Breast epithelium (tissue), 4 donors: Measurements from ENCODE around the gene TTLL11. TPM values are rescaled to one million over a fixed set of nuclear protein-coding genes. Genes with fewer than 3 reads are reported as not detected.

ENCODE experiments used
- DNase-seq, 2 donors: peaks; one replicate each; pipeline ENCODE4 v3.0.0-alpha.2; 2019; ENCODE audit warnings: low spot score in 2 of 2
- H3K27ac ChIP-seq, 2 donors: fragments of 200-600 bp; sonication (generic) in 1 of 2; one replicate each; pipeline ENCODE4 v1.5.1; 2016 to 2019; ENCODE audit warnings: mild to moderate bottlenecking in 1 of 2
- H3K27me3 ChIP-seq, 2 donors: fragments of 200-600 bp; sonication (generic) in 1 of 2; one replicate each; pipeline versions ENCODE4 v1.5.1 to v1.6.0; 2017 to 2019; ENCODE audit warnings: control low read depth in 1 of 2, mild to moderate bottlenecking in 1 of 2
- H3K36me3 ChIP-seq: fragments of 200-600 bp; one replicate; pipeline ENCODE4 v1.5.1; 2019
- H3K4me1 ChIP-seq, 2 donors: fragments of 200-600 bp; sonication (generic); one replicate each; pipeline ENCODE4 v1.5.1; 2016 to 2019; ENCODE audit warnings: control low read depth in 1 of 2
- H3K4me3 ChIP-seq, 3 donors: fragments of 200-600 bp; sonication (generic); 1 replicate in 2 of 3; 2 replicates in 1 of 3; pipeline ENCODE4 v1.5.1; 2016 to 2019; ENCODE audit warnings: mild to moderate bottlenecking in 3 of 3, moderate library complexity in 2 of 3
- H3K9me3 ChIP-seq, 2 donors: fragments of 200-600 bp; sonication (generic) in 1 of 2; one replicate each; pipeline ENCODE4 v1.5.1; 2016 to 2019; ENCODE audit warnings: control low read depth in 1 of 2
- CTCF ChIP-seq, 3 donors: fragments of 450-650 bp; IDR thresholded peaks; one replicate each; pipeline ENCODE4 v1.5.1; 2016 to 2017; ENCODE audit warnings: antibody characterized with exemption in 3 of 3, mild to moderate bottlenecking in 3 of 3, moderate library complexity in 3 of 3
- POLR2A ChIP-seq: fragments of 450-650 bp; IDR thresholded peaks from one replicate; pipeline ENCODE4 v1.6.1; 2016; ENCODE audit warnings: antibody characterized with exemption, mild to moderate bottlenecking, moderate library complexity
- POLR2AphosphoS5 ChIP-seq, 3 donors: sonication (generic); formaldehyde crosslinking; IDR thresholded peaks; one replicate each; pipeline ENCODE4 v1.6.1; 2017; ENCODE audit warnings: antibody characterized with exemption in 3 of 3
- intact Hi-C: fragments of 100-400 bp; cut with DNase I; formaldehyde crosslinking; loops from one replicate; pipeline ENCODE4 v1.15.1; 2023; ENCODE audit warnings: low total_unique reads
- total RNA-seq, 3 donors: library from RNA; depleted of rRNA; stranded (reverse); fragments of >200 nt; gene quantifications; one replicate each; pipeline ENCODE4 v1.1.0, GENCODE V29; 2016

TTLL11 gene
- total RNA-seq, 3 donors from 2014 or later, result 9.0 to 12.1 (median 10.0) TPM

- H3K36me3 ChIP-seq, result no peaks in the 10 kb centered on the region
- intact Hi-C loops, result no loop called here
- H3K27me3 ChIP-seq, result no peaks in the 10 kb centered on the region
- H3K9me3 ChIP-seq, result no peaks in the 10 kb centered on the region
- no peak overlapping the region for H3K27ac ChIP-seq
- no peaks in the 10 kb centered on the region for H3K4me1 ChIP-seq
- H3K4me3 ChIP-seq, result no peak overlapping the region
- DNase-seq, result no peak
- no peak for TF ChIP-seq CTCF (IDR thresholded peaks at IDR 0.05)
- no peak for TF ChIP-seq POLR2A
- no peak for TF ChIP-seq POLR2AphosphoS5 (IDR thresholded peaks at IDR 0.05)
Observed at GRCh38 chr9:121966706-121967105, 126.4 kb downstream of the TTLL11 start.

- Histone ChIP-seq H3K36me3 (no peaks in the 10 kb centered on the region), H3K4me1 (no peaks in the 10 kb centered on the region), H3K4me3 (no peak overlapping the region), H3K27me3 (no peaks in the 10 kb centered on the region), H3K27ac (no peak overlapping the region), H3K9me3 (no peaks in the 10 kb centered on the region)
- DNase-seq, result no peak
- TF ChIP-seq POLR2AphosphoS5 (IDR thresholded peaks at IDR 0.05), result no peak
- TF ChIP-seq POLR2A, result no peak
- no peak for TF ChIP-seq CTCF (IDR thresholded peaks at IDR 0.05)
- intact Hi-C loops, result no loop called here
Observed at GRCh38 chr9:121963528-121963995, 129.5 kb downstream of the TTLL11 start.

GRCh38 chr9:121962421-121962820 is 130.7 kb downstream of the TTLL11 start:
- intact Hi-C loops, result no loop called here
- H3K36me3 ChIP-seq, result no peaks in the 10 kb centered on the region
- no peaks in the 10 kb centered on the region for H3K4me1 ChIP-seq
- TF ChIP-seq POLR2AphosphoS5 (IDR thresholded peaks at IDR 0.05) (no peak), POLR2A (no peak), CTCF (IDR thresholded peaks at IDR 0.05) (no peak)
- no peak for DNase-seq
- H3K27me3 ChIP-seq, result no peaks in the 10 kb centered on the region
- H3K4me3 ChIP-seq, result no peak overlapping the region
- H3K27ac ChIP-seq, result no peak overlapping the region
- no peaks in the 10 kb centered on the region for H3K9me3 ChIP-seq

- no peaks in the 10 kb centered on the region for H3K36me3 ChIP-seq
Observed at GRCh38 chr9:121960665-121961064, 132.4 kb downstream of the TTLL11 start.

GRCh38 chr9:121958530-121958929 is 134.6 kb downstream of the TTLL11 start:
- no peaks in the 10 kb centered on the region for H3K4me1 ChIP-seq
- TF ChIP-seq CTCF (IDR thresholded peaks at IDR 0.05) (no peak), POLR2A (no peak), POLR2AphosphoS5 (IDR thresholded peaks at IDR 0.05) (no peak)
- H3K27ac ChIP-seq, result no peak overlapping the region
- H3K4me3 ChIP-seq, result no peak overlapping the region
- intact Hi-C loops, result no loop called here
- no peaks in the 10 kb centered on the region for H3K36me3 ChIP-seq
- no peaks in the 10 kb centered on the region for H3K9me3 ChIP-seq
- no peaks in the 10 kb centered on the region for H3K27me3 ChIP-seq
- DNase-seq, result no peak

More at GRCh38 chr9:121960665-121961064, 132.4 kb downstream of the TTLL11 start:
- no peak overlapping the region for H3K27ac ChIP-seq
- DNase-seq, result no peak
- H3K4me3 ChIP-seq, result no peak overlapping the region
- no peak for TF ChIP-seq POLR2AphosphoS5 (IDR thresholded peaks at IDR 0.05)
- no peak for TF ChIP-seq CTCF (IDR thresholded peaks at IDR 0.05)
- TF ChIP-seq POLR2A, result no peak
- H3K9me3 ChIP-seq, result no peaks in the 10 kb centered on the region
- H3K4me1 ChIP-seq, result no peaks in the 10 kb centered on the region
- no peaks in the 10 kb centered on the region for H3K27me3 ChIP-seq
- intact Hi-C loops, result no loop called here
